Smooth muscle cell (in vitro differentiated cells): ENCODE data around the gene CEP126. TPM values are rescaled to one million over a fixed set of nuclear protein-coding genes. Genes with fewer than 3 reads are reported as not detected.
A peak's percentile ranks its signal among the peaks of the same experiment; 100 is the strongest.

Experiments used
- DNase-seq: peaks from one replicate; lab custom pipeline; 2025; ENCODE audit not compliant: unreplicated experiment; lab: John Stamatoyannopoulos, UW
- H2AFZ ChIP-seq: fragments of 200-600 bp; sonication (generic); 2 replicates; pipeline ENCODE4 v1.6.0; 2016; ENCODE audit warnings: antibody characterized with exemption, low read depth, mild to moderate bottlenecking
- H3F3A ChIP-seq: fragments of 200-600 bp; sonication (generic); 2 replicates; pipeline ENCODE4 v1.6.0; 2017; ENCODE audit warnings: antibody characterized with exemption, low read depth
- H3K27ac ChIP-seq: fragments of 200-600 bp; sonication (generic); 2 replicates; pipeline ENCODE4 v1.5.1; 2016; ENCODE audit warnings: low read depth, mild to moderate bottlenecking
- H3K27me3 ChIP-seq: fragments of 200-600 bp; sonication (generic); 2 replicates; pipeline ENCODE4 v1.6.1; 2016; ENCODE audit warnings: low read depth, mild to moderate bottlenecking
- H3K36me3 ChIP-seq: fragments of 200-600 bp; sonication (generic); 2 replicates; pipeline ENCODE4 v1.5.1; 2016; ENCODE audit warnings: low read depth
- H3K4me1 ChIP-seq: fragments of 200-600 bp; sonication (generic); 2 replicates; pipeline ENCODE4 v1.5.1; 2016; ENCODE audit warnings: low read depth
- H3K4me2 ChIP-seq: fragments of 200-600 bp; sonication (generic); 2 replicates; pipeline ENCODE4 v1.6.0; 2016; ENCODE audit warnings: mild to moderate bottlenecking
- H3K4me3 ChIP-seq: fragments of 200-600 bp; sonication (generic); 2 replicates; pipeline ENCODE4 v1.5.1; 2016; ENCODE audit warnings: mild to moderate bottlenecking
- H3K79me2 ChIP-seq: fragments of 200-600 bp; sonication (generic); 2 replicates; pipeline ENCODE4 v1.6.0; 2016; ENCODE audit warnings: low read depth, mild to moderate bottlenecking
- H3K9ac ChIP-seq: fragments of 200-600 bp; sonication (generic); 2 replicates; pipeline ENCODE4 v1.6.0; 2016; ENCODE audit warnings: low read depth
- H3K9me3 ChIP-seq: fragments of 200-600 bp; sonication (generic); replicated peaks from 2 replicates; pipeline ENCODE4 v1.5.1; 2016; ENCODE audit warnings: low read depth
- H4K20me1 ChIP-seq: fragments of 200-600 bp; sonication (generic); 2 replicates; pipeline ENCODE4 v1.6.0; 2016; ENCODE audit warnings: low read depth
- WGBS: methylation state at CpG from one replicate; pipeline ENCODE4 v1.1.7; 2016; ENCODE audit warnings: low lambda C conversion rate; 5-methylcytosine and 5-hydroxymethylcytosine counted together
- polyA plus RNA-seq: library from polyadenylated mRNA; unstranded; fragments of >200 nt; fragmentation: Nextera tagmentation; extraction: Ambion mirVana; gene quantifications from 2 replicates; pipeline ENCODE4 v1.2.1, GENCODE V29; 2016
- total RNA-seq: library from RNA; depleted of rRNA; stranded (reverse); fragments of >200 nt; gene quantifications from 2 replicates; pipeline ENCODE4 v1.2.3, GENCODE V29; 2014
- TF ChIP-seq, protein P1 (sequence below): fragments of 200-600 bp; sonication (generic); IDR thresholded peaks from 2 replicates; pipeline ENCODE4 v1.5.1; 2017; ENCODE audit warnings: borderline replicate concordance, mild to moderate bottlenecking, antibody characterized with exemption; ENCODE audit not compliant: insufficient read depth, poor library complexity, severe bottlenecking

Gene CEP126
- total and polyA plus RNA-seq, 2 experiments from 2014 or later: 1.6 to 2.3 TPM

- no peaks in the 10 kb centered on the region for H3F3A ChIP-seq
- peak overlapping the region; percentile 80 for H3K4me2 ChIP-seq
- peak overlapping the region; percentile 93 for H3K27ac ChIP-seq
- H4K20me1 ChIP-seq: no peaks in the 10 kb centered on the region
- TF ChIP-seq, protein P1, sequence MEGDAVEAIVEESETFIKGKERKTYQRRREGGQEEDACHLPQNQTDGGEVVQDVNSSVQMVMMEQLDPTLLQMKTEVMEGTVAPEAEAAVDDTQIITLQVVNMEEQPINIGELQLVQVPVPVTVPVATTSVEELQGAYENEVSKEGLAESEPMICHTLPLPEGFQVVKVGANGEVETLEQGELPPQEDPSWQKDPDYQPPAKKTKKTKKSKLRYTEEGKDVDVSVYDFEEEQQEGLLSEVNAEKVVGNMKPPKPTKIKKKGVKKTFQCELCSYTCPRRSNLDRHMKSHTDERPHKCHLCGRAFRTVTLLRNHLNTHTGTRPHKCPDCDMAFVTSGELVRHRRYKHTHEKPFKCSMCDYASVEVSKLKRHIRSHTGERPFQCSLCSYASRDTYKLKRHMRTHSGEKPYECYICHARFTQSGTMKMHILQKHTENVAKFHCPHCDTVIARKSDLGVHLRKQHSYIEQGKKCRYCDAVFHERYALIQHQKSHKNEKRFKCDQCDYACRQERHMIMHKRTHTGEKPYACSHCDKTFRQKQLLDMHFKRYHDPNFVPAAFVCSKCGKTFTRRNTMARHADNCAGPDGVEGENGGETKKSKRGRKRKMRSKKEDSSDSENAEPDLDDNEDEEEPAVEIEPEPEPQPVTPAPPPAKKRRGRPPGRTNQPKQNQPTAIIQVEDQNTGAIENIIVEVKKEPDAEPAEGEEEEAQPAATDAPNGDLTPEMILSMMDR: no peak
- H3K4me3 ChIP-seq: peak overlapping the region; percentile 65
- 19% methylated on average over 4 of the region's 4 CpGs for WGBS
- no peaks in the 10 kb centered on the region for H3K79me2 ChIP-seq
- H3K27me3 ChIP-seq: no peaks in the 10 kb centered on the region
- peak overlapping the region; percentile 94 for H2AFZ ChIP-seq
- H3K9ac ChIP-seq: peak overlapping the region; percentile 87
- no peaks in the 10 kb centered on the region for H3K9me3 ChIP-seq
- peaks cover 11% of the 10 kb centered on the region for H3K4me1 ChIP-seq
- no peak for DNase-seq
- no peaks in the 10 kb centered on the region for H3K36me3 ChIP-seq
Measured at GRCh38 chr11:101915791-101916291, 1.0 kb downstream of the CEP126 start.

GRCh38 chr11:101916422-101916821 lies 1.6 kb downstream of the CEP126 start, which contains the start of gene ANGPTL5:
Gene ANGPTL5 (minus strand): TSS chr11:101916522. CDS start chr11:101907909, 8,613 bp downstream.
- Histone ChIP-seq H3K9me3 (no peaks in the 10 kb centered on the region), H2AFZ (peak within 1 kb of the TSS; percentile 94), H3F3A (no peaks in the 10 kb centered on the region), H3K27me3 (no peaks in the 10 kb centered on the region), H3K36me3 (no peaks in the 10 kb centered on the region), H3K4me2 (peak within 1 kb of the TSS; percentile 80), H3K27ac (peak within 1 kb of the TSS; percentile 93), H4K20me1 (no peaks in the 10 kb centered on the region), H3K9ac (peak within 1 kb of the TSS; percentile 87), H3K4me3 (peak within 1 kb of the TSS; percentile 65), H3K79me2 (no peaks in the 10 kb centered on the region), H3K4me1 (peaks cover 11% of the 10 kb centered on the region)
- no peak for DNase-seq
- WGBS: 96% methylated on average over 2 of the region's 2 CpGs
- TF ChIP-seq, protein P1: no peak

- H3K36me3 ChIP-seq: no peaks in the 10 kb centered on the region
- no peak overlapping the region for H3K9ac ChIP-seq
- H3F3A ChIP-seq: no peaks in the 10 kb centered on the region
- H3K27ac ChIP-seq: no peak overlapping the region
- no peak overlapping the region for H3K4me3 ChIP-seq
- DNase-seq: no peak
- H3K4me1 ChIP-seq: peaks cover 11% of the 10 kb centered on the region
- H3K79me2 ChIP-seq: no peaks in the 10 kb centered on the region
- no peaks in the 10 kb centered on the region for H3K9me3 ChIP-seq
- H3K27me3 ChIP-seq: no peaks in the 10 kb centered on the region
- no peak overlapping the region for H3K4me2 ChIP-seq
- H2AFZ ChIP-seq: no peak overlapping the region
- H4K20me1 ChIP-seq: no peaks in the 10 kb centered on the region
- TF ChIP-seq, protein P1: no peak
Measured at GRCh38 chr11:101917226-101917625, 2.4 kb downstream of the CEP126 start.

DNA sequence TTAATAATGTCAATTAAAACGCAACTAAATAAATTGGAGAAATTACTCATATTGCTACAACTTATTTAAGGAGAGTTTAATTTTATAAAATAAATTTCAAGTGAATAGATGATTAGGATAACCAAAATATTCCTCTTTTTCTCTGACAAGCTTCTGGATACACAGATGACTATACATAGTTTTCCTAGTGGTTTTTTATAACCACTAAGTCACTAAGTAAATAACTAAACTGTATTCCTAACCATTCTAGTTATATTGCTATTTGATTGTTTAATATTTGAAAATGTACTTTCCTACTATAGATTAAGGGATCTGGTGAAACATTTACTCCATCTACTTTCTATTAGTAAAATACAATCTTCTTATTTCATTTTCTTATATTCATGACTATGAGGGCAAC lies 6.2 kb downstream of the CEP126 start:
- Histone ChIP-seq H3K36me3 (no peaks in the 10 kb centered on the region), H3F3A (no peaks in the 10 kb centered on the region), H3K4me1 (peaks cover 6% of the 10 kb centered on the region), H2AFZ (no peak overlapping the region), H3K79me2 (no peaks in the 10 kb centered on the region), H3K4me3 (no peak overlapping the region), H3K9me3 (no peaks in the 10 kb centered on the region), H3K4me2 (no peak overlapping the region), H4K20me1 (no peaks in the 10 kb centered on the region), H3K27me3 (no peaks in the 10 kb centered on the region), H3K9ac (no peak overlapping the region), H3K27ac (no peak overlapping the region)
- DNase-seq: no peak
- WGBS: 88% methylated on average over 1 of the region's 1 CpG
- TF ChIP-seq, protein P1: no peak
